ENCODE measurements around the gene PPFIBP1. TPM values are rescaled to one million over a fixed set of nuclear protein-coding genes. Genes with fewer than 3 reads are reported as not detected.
"Not testable (repeated sequence)": the region's sequence is repeated elsewhere in the genome, so short reads cannot be mapped to it uniquely, and the experiment has no call there.

The PPFIBP1 gene
- total RNA-seq, 3 donors from 2014 or later: 34.4 to 86.5 (median 84.0) TPM

DNA sequence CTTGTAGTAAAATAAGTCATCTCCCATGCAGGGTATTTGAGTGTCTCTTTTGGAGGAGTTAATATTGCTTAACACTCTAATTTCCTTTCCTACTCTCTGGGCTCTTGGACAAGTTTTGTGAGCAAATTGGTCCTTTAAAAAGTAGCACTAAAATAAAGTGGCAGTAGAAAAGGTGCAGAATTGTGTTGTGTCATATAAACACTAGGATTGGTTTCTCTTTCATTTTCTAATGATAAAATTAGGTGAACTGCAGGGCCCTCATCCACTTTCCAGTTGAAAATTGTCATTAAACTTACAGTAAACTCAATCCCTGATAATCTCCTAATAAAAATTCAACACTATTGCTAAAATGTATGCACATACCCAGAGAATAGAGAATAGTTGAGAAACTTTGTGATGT is 129.7 kb downstream of the PPFIBP1 start:
- no peaks in the 10 kb centered on the region for H3K36me3 ChIP-seq
- no peaks in the 10 kb centered on the region for H3K27me3 ChIP-seq
- H3K9me3 ChIP-seq: no peaks in the 10 kb centered on the region
- TF ChIP-seq POLR2AphosphoS5 (IDR thresholded peaks at IDR 0.05) (no peak), POLR2A (IDR thresholded peaks at IDR 0.05) (no peak)
- TF ChIP-seq, protein P1, sequence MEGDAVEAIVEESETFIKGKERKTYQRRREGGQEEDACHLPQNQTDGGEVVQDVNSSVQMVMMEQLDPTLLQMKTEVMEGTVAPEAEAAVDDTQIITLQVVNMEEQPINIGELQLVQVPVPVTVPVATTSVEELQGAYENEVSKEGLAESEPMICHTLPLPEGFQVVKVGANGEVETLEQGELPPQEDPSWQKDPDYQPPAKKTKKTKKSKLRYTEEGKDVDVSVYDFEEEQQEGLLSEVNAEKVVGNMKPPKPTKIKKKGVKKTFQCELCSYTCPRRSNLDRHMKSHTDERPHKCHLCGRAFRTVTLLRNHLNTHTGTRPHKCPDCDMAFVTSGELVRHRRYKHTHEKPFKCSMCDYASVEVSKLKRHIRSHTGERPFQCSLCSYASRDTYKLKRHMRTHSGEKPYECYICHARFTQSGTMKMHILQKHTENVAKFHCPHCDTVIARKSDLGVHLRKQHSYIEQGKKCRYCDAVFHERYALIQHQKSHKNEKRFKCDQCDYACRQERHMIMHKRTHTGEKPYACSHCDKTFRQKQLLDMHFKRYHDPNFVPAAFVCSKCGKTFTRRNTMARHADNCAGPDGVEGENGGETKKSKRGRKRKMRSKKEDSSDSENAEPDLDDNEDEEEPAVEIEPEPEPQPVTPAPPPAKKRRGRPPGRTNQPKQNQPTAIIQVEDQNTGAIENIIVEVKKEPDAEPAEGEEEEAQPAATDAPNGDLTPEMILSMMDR (IDR thresholded peaks at IDR 0.05): no peak
- no peak overlapping the region for H3K4me3 ChIP-seq
- no peaks in the 10 kb centered on the region for H3K4me1 ChIP-seq
- DNase-seq (ENCODE audit: low spot score in 2 of 2): no peak
- intact Hi-C loops (cut with DNase I; ENCODE audit: low total_unique reads): no loop called here
- H3K27ac ChIP-seq: no peak overlapping the region

DNA sequence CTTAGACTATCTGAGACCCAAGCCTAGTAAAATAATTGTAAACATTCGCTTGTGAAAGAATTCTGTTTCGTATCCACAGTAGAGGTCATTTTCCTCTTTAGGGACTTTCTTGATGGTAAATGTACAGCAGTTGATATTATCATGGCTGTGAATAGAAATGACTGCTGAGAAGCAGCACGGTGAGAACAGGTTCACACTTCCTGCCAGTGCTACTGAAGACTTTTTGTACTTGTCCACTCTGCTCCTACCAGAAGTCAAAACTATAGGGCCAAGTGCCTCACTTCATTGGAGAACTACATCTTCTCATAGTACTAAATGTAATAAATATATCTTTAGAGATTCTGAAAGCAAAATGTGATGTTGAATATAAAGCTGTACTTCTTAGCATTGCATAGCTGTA is 131.5 kb downstream of the PPFIBP1 start:
- intact Hi-C loops (cut with DNase I; ENCODE audit: low total_unique reads); H3K27me3 ChIP-seq; H3K4me3 ChIP-seq; H3K27ac ChIP-seq; H3K4me1 ChIP-seq; DNase-seq (ENCODE audit: low spot score in 2 of 2); H3K9me3 ChIP-seq; H3K36me3 ChIP-seq: not testable (repeated sequence)

DNA sequence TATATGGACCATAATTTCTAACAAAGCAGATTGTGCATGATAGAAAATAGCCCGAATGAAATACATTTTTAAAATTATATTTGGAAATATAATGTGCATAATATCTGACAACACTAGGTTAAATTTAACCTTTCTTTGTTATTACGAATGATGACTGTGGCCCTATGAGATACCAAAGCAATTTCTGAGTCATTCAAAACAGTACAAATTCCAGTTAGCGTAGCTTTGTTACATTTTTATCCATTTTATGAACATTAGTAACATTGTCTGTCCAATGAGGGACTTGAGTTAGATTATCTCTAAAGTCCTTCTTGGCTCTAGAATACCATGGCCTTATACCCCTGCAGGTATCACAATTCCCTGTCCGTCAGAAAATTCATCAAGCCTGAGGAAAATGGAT is 133.3 kb downstream of the PPFIBP1 start:
- intact Hi-C loops (cut with DNase I; ENCODE audit: low total_unique reads): no loop called here
- TF ChIP-seq, protein P1 (IDR thresholded peaks at IDR 0.05): no peak
- no peak for TF ChIP-seq POLR2AphosphoS5 (IDR thresholded peaks at IDR 0.05)
- TF ChIP-seq POLR2A (IDR thresholded peaks at IDR 0.05): no peak
- Histone ChIP-seq H3K9me3 (no peaks in the 10 kb centered on the region), H3K4me3 (no peak overlapping the region), H3K27me3 (no peaks in the 10 kb centered on the region), H3K27ac (no peak overlapping the region), H3K4me1 (no peaks in the 10 kb centered on the region), H3K36me3 (no peaks in the 10 kb centered on the region)
- no peak for DNase-seq (ENCODE audit: low spot score in 2 of 2)

DNA sequence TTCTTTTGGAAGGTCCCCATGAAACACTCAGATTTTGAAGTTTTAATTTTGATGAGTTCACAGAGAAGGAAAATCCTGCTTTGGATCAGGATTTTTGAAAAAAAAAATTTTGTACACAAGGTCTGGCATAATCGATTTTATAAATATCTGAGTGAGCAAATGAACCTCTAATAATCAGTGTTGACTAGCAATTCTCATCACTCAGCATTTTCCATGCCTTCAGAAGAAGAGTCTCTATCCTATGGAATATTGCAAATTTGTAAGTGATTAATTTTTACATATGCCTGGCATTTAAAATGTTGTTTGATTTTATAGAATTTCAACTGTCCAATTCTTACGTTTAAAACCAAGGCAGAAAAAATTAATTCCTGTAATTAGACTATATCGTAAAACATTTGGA is 141.7 kb downstream of the PPFIBP1 start:
- Histone ChIP-seq H3K4me3 (no peak overlapping the region), H3K9me3 (no peaks in the 10 kb centered on the region), H3K36me3 (peaks cover 6% of the 10 kb centered on the region), H3K4me1 (no peaks in the 10 kb centered on the region), H3K27me3 (no peaks in the 10 kb centered on the region), H3K27ac (no peak overlapping the region)
- intact Hi-C loops (cut with DNase I; ENCODE audit: low total_unique reads): no loop called here
- TF ChIP-seq POLR2AphosphoS5 (IDR thresholded peaks at IDR 0.05) (no peak), POLR2A (IDR thresholded peaks at IDR 0.05) (no peak)
- TF ChIP-seq, protein P1 (IDR thresholded peaks at IDR 0.05): no peak
- DNase-seq (ENCODE audit: low spot score in 2 of 2): no peak

DNA sequence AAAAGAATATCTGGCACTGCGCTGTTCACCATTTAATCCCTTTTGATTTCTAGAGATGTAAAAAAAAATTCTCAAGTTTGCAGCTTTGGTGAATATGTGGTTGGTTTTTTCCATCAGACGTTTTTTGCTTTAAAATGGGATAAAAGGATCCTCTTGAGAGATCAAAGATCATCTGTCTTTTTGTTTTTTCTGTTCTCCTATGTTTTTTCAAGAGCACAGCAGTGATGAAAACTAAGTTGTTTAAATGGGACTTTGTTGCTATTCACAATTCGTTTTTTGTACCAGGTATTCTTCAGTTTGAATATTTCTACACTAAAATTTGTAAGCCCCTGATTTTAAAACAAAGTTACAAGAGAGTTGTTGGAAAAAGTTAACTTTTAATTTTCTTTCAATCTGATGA is 142.5 kb downstream of the PPFIBP1 start:
- no peak overlapping the region for H3K27ac ChIP-seq
- no peaks in the 10 kb centered on the region for H3K27me3 ChIP-seq

More for the DNA sequence above, 142.5 kb downstream of the PPFIBP1 start:
- intact Hi-C loops (cut with DNase I; ENCODE audit: low total_unique reads): no loop called here
- H3K4me1 ChIP-seq: no peaks in the 10 kb centered on the region
- peaks cover 6% of the 10 kb centered on the region for H3K36me3 ChIP-seq
- no peak overlapping the region for H3K4me3 ChIP-seq
- no peak for DNase-seq (ENCODE audit: low spot score in 2 of 2)
- TF ChIP-seq POLR2A (IDR thresholded peaks at IDR 0.05): no peak
- TF ChIP-seq POLR2AphosphoS5 (IDR thresholded peaks at IDR 0.05): no peak
- TF ChIP-seq, protein P1 (IDR thresholded peaks at IDR 0.05): no peak
- H3K9me3 ChIP-seq: no peaks in the 10 kb centered on the region

All from breast epithelium (tissue), 4 donors.